Neural cell (in vitro differentiated cells): ENCODE data around the gene BRD3. TPM values are rescaled to one million over a fixed set of nuclear protein-coding genes. Genes with fewer than 3 reads are reported as not detected.

ENCODE experiments used
- H2AFZ ChIP-seq: fragments of 200-600, 300-800 bp; sonication (generic), shearing (Covaris generic); 2 replicates; pipeline ENCODE4 v1.6.0; 2014; ENCODE audit warnings: low read depth, mild to moderate bottlenecking, antibody characterized with exemption, low read length, moderate library complexity
- H3F3A ChIP-seq: fragments of 200-600 bp; shearing (Covaris generic); 2 replicates; pipeline ENCODE4 v1.6.1; 2016; ENCODE audit warnings: mild to moderate bottlenecking, moderate library complexity, mixed read lengths, antibody characterized with exemption, low read length; ENCODE audit not compliant: insufficient read depth, poor library complexity, severe bottlenecking
- H3K27ac ChIP-seq: fragments of 200-600, 300-800 bp; sonication (generic), shearing (Covaris generic); 2 replicates; pipeline ENCODE4 v1.5.1; 2014; ENCODE audit warnings: mild to moderate bottlenecking, low read length, moderate library complexity
- H3K27me3 ChIP-seq: fragments of 300-800, 200-600 bp; sonication (generic), shearing (Covaris generic); 2 replicates; pipeline ENCODE4 v1.6.0; 2014; ENCODE audit warnings: mild to moderate bottlenecking, low read depth, low read length, moderate library complexity; ENCODE audit not compliant: insufficient read depth
- H3K36me3 ChIP-seq: fragments of 300-800, 200-600 bp; sonication (generic), shearing (Covaris generic); 2 replicates; pipeline ENCODE4 v1.5.1; 2014; ENCODE audit warnings: mild to moderate bottlenecking, antibody characterized with exemption, low read length, moderate library complexity; ENCODE audit not compliant: insufficient read depth
- H3K4me2 ChIP-seq: fragments of 300-800, 200-600 bp; sonication (generic), shearing (Covaris generic); 2 replicates; pipeline ENCODE4 v1.6.0; 2014; ENCODE audit warnings: mild to moderate bottlenecking, low read length
- H3K4me3 ChIP-seq: fragments of 300-800, 200-600 bp; sonication (generic), shearing (Covaris generic); 2 replicates; pipeline ENCODE4 v1.5.1; 2014; ENCODE audit warnings: mild to moderate bottlenecking, low read length, moderate library complexity
- H3K79me2 ChIP-seq: fragments of 200-600 bp; shearing (Covaris generic); replicated peaks from 2 replicates; pipeline ENCODE4 v1.6.0; 2014; ENCODE audit warnings: mild to moderate bottlenecking, low read length, moderate library complexity; ENCODE audit not compliant: insufficient read depth
- H3K9ac ChIP-seq: fragments of 300-800, 200-600 bp; sonication (generic), shearing (Covaris generic); 2 replicates; pipeline ENCODE4 v1.6.1; 2016; ENCODE audit warnings: mild to moderate bottlenecking, low read length, mixed read lengths
- H3K9me2 ChIP-seq: fragments of 200-600 bp; shearing (Covaris generic); 2 replicates; pipeline ENCODE4 v1.6.1; 2016; ENCODE audit warnings: mild to moderate bottlenecking, low read length, mixed read lengths; ENCODE audit not compliant: insufficient read depth
- H3K9me3 ChIP-seq: fragments of 200-600, 300-800 bp; sonication (generic), shearing (Covaris generic); 2 replicates; pipeline ENCODE4 v1.6.1; 2016; ENCODE audit warnings: mild to moderate bottlenecking, mixed run types, low read length, moderate library complexity, mixed read lengths
- H4K20me1 ChIP-seq: fragments of 200-600 bp; shearing (Covaris generic); 2 replicates; pipeline ENCODE4 v1.6.1; 2016; ENCODE audit warnings: mild to moderate bottlenecking, mixed run types; ENCODE audit not compliant: insufficient read depth
- EP300 ChIP-seq: fragments of 450-650 bp; conservative IDR thresholded peaks from 2 replicates; pipeline ENCODE4 v1.6.1; 2014; ENCODE audit warnings: antibody characterized with exemption, mild to moderate bottlenecking, moderate library complexity; ENCODE audit not compliant: poor library complexity, severe bottlenecking
- EZH2 ChIP-seq: fragments of 200-600, 300-800 bp; shearing (Covaris generic), sonication (generic); IDR thresholded peaks from 2 replicates; pipeline ENCODE4 v1.6.1; 2014; ENCODE audit warnings: antibody characterized with exemption, low read length, borderline replicate concordance, mild to moderate bottlenecking; ENCODE audit not compliant: insufficient read depth, poor library complexity, severe bottlenecking
- MXI1 ChIP-seq: fragments of 450-650 bp; conservative IDR thresholded peaks from 2 replicates; pipeline ENCODE4 v1.6.1; 2014; ENCODE audit warnings: antibody characterized with exemption, mild to moderate bottlenecking; ENCODE audit not compliant: poor library complexity, severe bottlenecking
- POLR2AphosphoS5 ChIP-seq: IDR thresholded peaks from 2 replicates; pipeline ENCODE4 v1.6.1; 2012
- RAD21 ChIP-seq: fragments of 450-650 bp; conservative IDR thresholded peaks from 2 replicates; pipeline ENCODE4 v1.6.1; 2014; ENCODE audit warnings: antibody characterized with exemption, mild to moderate bottlenecking, moderate library complexity
- SMC3 ChIP-seq: fragments of 450-650 bp; conservative IDR thresholded peaks from 2 replicates; pipeline ENCODE4 v1.6.1; 2014; ENCODE audit warnings: antibody characterized with exemption, mild to moderate bottlenecking, moderate library complexity; ENCODE audit not compliant: poor library complexity
- TAF1 ChIP-seq: IDR thresholded peaks from 2 replicates; pipeline ENCODE4 v1.6.1; 2012; ENCODE audit warnings: low read depth
- polyA plus RNA-seq: library from polyadenylated mRNA; depleted of rRNA; stranded (reverse); fragments of >200 nt; gene quantifications from 2 replicates; pipeline ENCODE4 v1.2.3, GENCODE V29; 2014
- TF ChIP-seq, protein P1 (sequence below): fragments of 450-650 bp; IDR thresholded peaks from 2 replicates; pipeline ENCODE4 v1.5.1; 2014; ENCODE audit warnings: antibody characterized with exemption, mild to moderate bottlenecking, moderate library complexity; ENCODE audit not compliant: poor library complexity, severe bottlenecking
- TF ChIP-seq, protein P2 (sequence below): IDR thresholded peaks from 2 replicates; pipeline ENCODE4 v1.6.1; 2012; ENCODE audit warnings: borderline replicate concordance

The BRD3 gene
- polyA plus RNA-seq, 1 donor from 2014 or later, result 17.6 TPM

DNA sequence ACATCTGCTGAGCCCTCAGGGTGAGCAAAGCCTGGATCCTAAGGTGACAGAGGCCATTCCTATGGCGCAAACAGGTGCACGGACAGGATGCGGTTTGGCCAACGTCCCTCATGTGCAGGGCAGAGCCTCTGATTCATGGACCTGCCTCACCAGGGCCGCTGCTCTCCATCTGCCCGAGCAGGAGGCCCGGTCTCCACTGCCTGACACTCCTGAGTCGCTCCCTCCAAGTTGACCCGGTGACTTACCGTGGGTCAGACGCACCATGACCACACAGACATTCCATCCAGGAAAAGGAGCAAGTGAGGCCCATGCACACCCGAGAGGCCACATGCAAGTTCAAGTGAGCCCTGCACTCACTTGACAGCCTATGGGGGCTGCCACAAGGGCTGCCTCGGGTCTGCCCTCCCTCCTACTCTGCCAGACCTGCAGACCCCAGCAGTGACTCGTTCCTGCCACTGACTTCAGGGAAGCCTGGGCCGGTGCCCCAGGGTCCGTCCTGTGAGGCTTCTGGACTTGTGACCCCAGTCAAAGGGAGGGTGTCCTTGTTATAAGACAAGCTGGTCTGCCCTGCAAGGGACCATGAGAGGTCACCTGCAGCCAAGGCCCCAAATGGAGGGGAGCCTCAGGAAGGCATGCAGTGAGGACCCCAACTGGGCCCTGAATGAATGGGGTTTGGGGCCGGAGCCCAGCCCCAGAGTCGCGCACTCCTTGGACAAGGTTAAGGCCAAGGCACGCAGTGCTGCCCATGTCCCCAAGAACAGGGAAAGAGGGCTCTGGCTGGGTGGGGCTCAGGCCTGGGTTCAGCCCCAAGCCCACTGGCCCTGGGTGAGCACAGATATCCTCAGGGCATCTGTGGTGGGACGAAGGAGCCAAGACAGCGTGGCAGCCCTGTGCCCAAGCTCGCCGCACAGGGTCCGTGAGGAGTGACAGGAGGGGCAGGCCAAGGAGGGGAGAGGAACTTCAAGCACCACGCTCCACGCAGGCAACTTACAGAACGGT lies 32.5 kb downstream of the BRD3 start:
- Histone ChIP-seq H4K20me1 (no peaks in the 10 kb centered on the region), H3K9ac (no peak overlapping the region), H3K27me3 (no peaks in the 10 kb centered on the region), H3F3A (no peaks in the 10 kb centered on the region), H3K4me3 (no peak overlapping the region), H3K4me2 (no peak overlapping the region), H3K9me2 (no peaks in the 10 kb centered on the region), H2AFZ (no peak overlapping the region), H3K27ac (no peak overlapping the region), H3K9me3 (no peaks in the 10 kb centered on the region), H3K36me3 (peaks cover 9% of the 10 kb centered on the region), H3K79me2 (no peaks in the 10 kb centered on the region)
- TF ChIP-seq EZH2, result no peak
- TF ChIP-seq TAF1, result no peak
- no peak for TF ChIP-seq MXI1
- no peak for TF ChIP-seq EP300
- no peak for TF ChIP-seq RAD21

DNA sequence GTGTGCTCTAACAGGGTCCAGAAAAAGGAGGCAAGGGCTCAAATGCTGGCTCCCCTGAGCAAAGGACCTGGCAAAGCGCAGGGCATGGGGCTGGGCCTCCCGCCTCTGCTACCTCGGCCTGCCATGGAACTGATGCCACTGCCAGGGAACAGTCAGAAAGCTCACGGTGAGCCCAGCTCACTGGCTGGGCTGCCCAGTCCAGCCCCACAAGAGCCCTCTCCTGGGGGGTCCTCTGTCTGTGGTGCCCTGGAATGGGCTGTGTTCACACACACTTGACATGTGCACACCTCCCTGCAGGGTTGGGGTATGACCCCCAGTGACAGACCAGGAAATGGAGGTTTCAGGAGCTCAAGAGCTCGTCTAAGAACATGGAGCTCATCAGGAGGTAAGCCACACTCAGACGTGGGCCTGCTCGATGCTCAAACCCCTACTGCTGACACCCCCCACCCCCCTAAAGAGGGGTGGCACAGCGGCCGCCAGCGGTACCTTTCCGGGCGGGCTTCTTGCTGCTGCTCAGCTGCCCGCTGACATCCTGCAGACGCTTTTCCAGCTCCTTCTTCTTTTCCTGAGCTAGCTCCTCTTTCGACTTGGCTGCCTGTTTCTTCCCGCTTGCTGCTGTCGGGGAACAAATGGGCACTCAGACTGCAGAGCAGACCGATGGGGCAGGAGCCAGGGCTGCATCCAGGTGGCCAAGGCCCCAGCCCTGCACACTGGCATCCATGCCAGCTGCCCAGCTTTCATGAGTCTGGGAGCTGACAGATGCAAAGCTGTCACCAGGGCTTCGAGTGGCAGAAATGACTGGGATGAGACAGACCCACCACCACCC lies 33.4 kb downstream of the BRD3 start:
- Histone ChIP-seq H3K36me3 (peaks cover 5% of the 10 kb centered on the region), H3K9me2 (no peaks in the 10 kb centered on the region)

More for the DNA sequence above, 33.4 kb downstream of the BRD3 start:
- no peak overlapping the region for H3K9ac ChIP-seq
- no peaks in the 10 kb centered on the region for H3K9me3 ChIP-seq
- TF ChIP-seq TAF1 (no peak), POLR2AphosphoS5 (no peak), SMC3 (no peak), EP300 (no peak), MXI1 (no peak), EZH2 (no peak), RAD21 (no peak)
- TF ChIP-seq, protein P1, sequence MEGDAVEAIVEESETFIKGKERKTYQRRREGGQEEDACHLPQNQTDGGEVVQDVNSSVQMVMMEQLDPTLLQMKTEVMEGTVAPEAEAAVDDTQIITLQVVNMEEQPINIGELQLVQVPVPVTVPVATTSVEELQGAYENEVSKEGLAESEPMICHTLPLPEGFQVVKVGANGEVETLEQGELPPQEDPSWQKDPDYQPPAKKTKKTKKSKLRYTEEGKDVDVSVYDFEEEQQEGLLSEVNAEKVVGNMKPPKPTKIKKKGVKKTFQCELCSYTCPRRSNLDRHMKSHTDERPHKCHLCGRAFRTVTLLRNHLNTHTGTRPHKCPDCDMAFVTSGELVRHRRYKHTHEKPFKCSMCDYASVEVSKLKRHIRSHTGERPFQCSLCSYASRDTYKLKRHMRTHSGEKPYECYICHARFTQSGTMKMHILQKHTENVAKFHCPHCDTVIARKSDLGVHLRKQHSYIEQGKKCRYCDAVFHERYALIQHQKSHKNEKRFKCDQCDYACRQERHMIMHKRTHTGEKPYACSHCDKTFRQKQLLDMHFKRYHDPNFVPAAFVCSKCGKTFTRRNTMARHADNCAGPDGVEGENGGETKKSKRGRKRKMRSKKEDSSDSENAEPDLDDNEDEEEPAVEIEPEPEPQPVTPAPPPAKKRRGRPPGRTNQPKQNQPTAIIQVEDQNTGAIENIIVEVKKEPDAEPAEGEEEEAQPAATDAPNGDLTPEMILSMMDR, result no peak
- TF ChIP-seq, protein P2, sequence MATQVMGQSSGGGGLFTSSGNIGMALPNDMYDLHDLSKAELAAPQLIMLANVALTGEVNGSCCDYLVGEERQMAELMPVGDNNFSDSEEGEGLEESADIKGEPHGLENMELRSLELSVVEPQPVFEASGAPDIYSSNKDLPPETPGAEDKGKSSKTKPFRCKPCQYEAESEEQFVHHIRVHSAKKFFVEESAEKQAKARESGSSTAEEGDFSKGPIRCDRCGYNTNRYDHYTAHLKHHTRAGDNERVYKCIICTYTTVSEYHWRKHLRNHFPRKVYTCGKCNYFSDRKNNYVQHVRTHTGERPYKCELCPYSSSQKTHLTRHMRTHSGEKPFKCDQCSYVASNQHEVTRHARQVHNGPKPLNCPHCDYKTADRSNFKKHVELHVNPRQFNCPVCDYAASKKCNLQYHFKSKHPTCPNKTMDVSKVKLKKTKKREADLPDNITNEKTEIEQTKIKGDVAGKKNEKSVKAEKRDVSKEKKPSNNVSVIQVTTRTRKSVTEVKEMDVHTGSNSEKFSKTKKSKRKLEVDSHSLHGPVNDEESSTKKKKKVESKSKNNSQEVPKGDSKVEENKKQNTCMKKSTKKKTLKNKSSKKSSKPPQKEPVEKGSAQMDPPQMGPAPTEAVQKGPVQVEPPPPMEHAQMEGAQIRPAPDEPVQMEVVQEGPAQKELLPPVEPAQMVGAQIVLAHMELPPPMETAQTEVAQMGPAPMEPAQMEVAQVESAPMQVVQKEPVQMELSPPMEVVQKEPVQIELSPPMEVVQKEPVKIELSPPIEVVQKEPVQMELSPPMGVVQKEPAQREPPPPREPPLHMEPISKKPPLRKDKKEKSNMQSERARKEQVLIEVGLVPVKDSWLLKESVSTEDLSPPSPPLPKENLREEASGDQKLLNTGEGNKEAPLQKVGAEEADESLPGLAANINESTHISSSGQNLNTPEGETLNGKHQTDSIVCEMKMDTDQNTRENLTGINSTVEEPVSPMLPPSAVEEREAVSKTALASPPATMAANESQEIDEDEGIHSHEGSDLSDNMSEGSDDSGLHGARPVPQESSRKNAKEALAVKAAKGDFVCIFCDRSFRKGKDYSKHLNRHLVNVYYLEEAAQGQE, result no peak
- H3F3A ChIP-seq, result no peaks in the 10 kb centered on the region
- H2AFZ ChIP-seq, result no peak overlapping the region
- no peaks in the 10 kb centered on the region for H3K27me3 ChIP-seq
- no peak overlapping the region for H3K27ac ChIP-seq
- H3K79me2 ChIP-seq, result no peaks in the 10 kb centered on the region
- H3K4me3 ChIP-seq, result no peak overlapping the region
- no peak overlapping the region for H3K4me2 ChIP-seq
- H4K20me1 ChIP-seq, result no peaks in the 10 kb centered on the region
